Testis (tissue), 2 donors: ENCODE measurements around the gene GUCA1A.

ENCODE experiments used
- CTCF ChIP-seq, 3 experiments: fragments of 450-650 bp in 2 of 3; fragments of 200-600 bp in 1 of 3; sonication (generic) in 1 of 3; IDR thresholded peaks; one replicate each; pipeline ENCODE4 v1.5.1; 2016 to 2019; ENCODE audit warnings: antibody characterized with exemption in 3 of 3, mild to moderate bottlenecking in 2 of 3, moderate library complexity in 1 of 3
- POLR2A ChIP-seq: fragments of 450-650 bp; IDR thresholded peaks from one replicate; pipeline ENCODE4 v1.6.1; 2017; ENCODE audit warnings: antibody characterized with exemption, mild to moderate bottlenecking, moderate library complexity

DNA sequence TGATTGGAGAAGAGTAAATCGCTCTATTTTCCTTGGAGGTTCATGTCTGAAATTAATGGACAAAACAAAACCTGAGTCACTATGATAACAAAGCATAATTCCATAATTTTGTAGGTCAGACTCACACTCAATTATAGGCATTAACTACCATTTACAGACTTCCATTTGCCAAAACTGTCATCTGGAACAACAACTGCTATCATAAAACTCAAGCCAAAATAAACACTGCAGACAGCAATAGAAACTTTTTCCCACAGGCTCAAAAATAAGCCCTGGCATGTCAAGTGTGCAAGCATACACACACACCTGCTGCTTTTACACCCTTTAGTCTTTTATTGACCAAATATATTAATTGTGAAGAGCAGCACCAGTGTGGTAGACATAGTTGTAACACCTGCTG lies 37.4 kb downstream of the GUCA1A start:
- TF ChIP-seq CTCF (IDR thresholded peaks at IDR 0.05) (no peak), POLR2A (no peak)
